ENCODE results near the gene CIT. TPM values are rescaled to one million over a fixed set of nuclear protein-coding genes. Genes with fewer than 3 reads are reported as not detected.

CIT gene
- total RNA-seq, 4 donors from 2014 or later = 5.1 to 14.0 (median 8.5) TPM

DNA sequence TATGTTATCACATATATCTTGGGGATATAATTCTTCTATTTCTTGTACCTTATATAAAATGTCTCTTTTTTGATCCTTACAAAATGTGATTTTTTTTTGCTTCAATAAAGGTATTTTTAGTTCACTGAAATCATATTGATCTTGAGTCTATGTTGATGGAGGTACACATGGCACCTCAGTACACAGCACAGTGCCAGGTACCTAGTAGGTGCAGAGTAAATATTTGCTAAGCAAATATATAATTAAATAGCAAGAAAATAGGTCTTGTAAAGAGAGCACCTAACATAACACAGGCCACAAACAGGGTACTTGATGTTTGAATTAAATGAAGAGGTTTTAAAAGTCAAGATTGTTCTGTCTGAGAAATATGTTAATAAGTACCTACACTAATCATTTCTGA is 69.7 kb downstream of the CIT start:
- intact Hi-C loops (cut with DNase I; ENCODE audit: low total_unique reads) = no loop called here
- H3K4me3 ChIP-seq (ENCODE audit: low read depth, poor library complexity, severe bottlenecking) = no peak overlapping the region
- DNase-seq (ENCODE audit: low spot score in 2 of 2) = no peak
- TF ChIP-seq, protein P1, sequence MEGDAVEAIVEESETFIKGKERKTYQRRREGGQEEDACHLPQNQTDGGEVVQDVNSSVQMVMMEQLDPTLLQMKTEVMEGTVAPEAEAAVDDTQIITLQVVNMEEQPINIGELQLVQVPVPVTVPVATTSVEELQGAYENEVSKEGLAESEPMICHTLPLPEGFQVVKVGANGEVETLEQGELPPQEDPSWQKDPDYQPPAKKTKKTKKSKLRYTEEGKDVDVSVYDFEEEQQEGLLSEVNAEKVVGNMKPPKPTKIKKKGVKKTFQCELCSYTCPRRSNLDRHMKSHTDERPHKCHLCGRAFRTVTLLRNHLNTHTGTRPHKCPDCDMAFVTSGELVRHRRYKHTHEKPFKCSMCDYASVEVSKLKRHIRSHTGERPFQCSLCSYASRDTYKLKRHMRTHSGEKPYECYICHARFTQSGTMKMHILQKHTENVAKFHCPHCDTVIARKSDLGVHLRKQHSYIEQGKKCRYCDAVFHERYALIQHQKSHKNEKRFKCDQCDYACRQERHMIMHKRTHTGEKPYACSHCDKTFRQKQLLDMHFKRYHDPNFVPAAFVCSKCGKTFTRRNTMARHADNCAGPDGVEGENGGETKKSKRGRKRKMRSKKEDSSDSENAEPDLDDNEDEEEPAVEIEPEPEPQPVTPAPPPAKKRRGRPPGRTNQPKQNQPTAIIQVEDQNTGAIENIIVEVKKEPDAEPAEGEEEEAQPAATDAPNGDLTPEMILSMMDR (IDR thresholded peaks at IDR 0.05) = no peak
- no peak for TF ChIP-seq POLR2A (IDR thresholded peaks at IDR 0.05)

DNA sequence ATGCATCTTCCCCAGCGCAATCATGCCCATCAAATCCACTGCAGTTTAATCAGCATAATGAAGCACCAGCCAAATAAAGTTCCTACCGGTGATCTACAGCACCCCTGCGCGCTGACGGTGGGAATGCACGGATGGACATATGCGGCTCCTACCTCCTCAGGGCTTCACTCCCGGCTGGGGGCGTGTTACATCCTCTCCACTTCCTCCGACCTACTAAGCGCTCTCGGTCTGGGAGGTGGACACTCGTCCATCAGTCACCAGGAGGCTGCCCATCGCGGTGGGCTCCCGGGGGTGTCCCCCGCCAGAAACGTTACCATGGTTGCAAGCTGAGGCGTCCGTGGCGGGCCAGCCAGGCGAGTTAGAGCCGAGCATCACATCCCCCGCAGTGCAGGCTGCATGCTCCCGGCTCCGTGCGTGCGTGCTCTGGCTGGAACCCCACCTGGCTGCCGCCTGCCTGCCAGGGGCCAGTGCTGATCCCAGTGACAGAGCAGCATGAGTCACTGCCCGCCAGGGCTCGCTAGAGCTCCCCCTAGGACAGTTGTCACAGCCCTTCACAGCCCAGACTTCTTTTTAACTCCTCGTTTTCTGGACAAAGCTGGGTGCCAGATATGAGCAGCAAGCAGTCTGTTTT is 73.0 kb downstream of the CIT start:
- peak; percentile 33 to 87 for DNase-seq (ENCODE audit: low spot score in 2 of 2)
- 15 to 21% methylated on average over 22 to 30 of the region's 32 CpGs for WGBS, 2 donors
- TF ChIP-seq, protein P1 (IDR thresholded peaks at IDR 0.05) = no peak
- TF ChIP-seq POLR2A (IDR thresholded peaks at IDR 0.05) = no peak
- intact Hi-C loops (cut with DNase I; ENCODE audit: low total_unique reads) = no loop called here
- no peak overlapping the region for H3K4me3 ChIP-seq (ENCODE audit: low read depth, poor library complexity, severe bottlenecking)

DNA sequence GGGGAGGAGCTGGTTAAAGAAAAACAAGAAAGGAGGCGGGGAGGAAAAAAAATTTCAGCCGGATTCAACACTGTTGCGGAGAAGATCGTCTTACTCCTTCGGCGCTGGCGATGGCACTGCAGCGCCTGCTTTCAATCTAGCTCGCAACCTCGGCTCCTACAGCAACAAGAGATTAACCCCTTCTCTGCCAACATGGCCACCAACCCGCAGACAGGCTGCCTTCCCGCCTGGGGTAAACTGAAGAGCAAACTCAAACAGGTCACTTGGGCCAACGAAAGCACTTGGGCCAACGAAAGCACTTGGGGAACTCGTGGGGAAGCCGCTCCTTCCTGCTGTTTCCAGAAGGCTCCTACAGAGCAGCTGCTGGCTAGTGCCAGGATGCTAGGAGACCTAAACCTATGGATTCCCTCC is 73.7 kb downstream of the CIT start:
- TF ChIP-seq, protein P1 (IDR thresholded peaks at IDR 0.05) = no peak
- no peak for TF ChIP-seq POLR2A (IDR thresholded peaks at IDR 0.05)
- no peak overlapping the region for H3K4me3 ChIP-seq (ENCODE audit: low read depth, poor library complexity, severe bottlenecking)
- DNase-seq (ENCODE audit: low spot score in 2 of 2) = peak in 1 of 2 donors; percentile 16
- 38 to 42% methylated on average over 16 of the region's 16 CpGs for WGBS, 2 donors
- intact Hi-C loops (cut with DNase I; ENCODE audit: low total_unique reads) = no loop called here

DNA sequence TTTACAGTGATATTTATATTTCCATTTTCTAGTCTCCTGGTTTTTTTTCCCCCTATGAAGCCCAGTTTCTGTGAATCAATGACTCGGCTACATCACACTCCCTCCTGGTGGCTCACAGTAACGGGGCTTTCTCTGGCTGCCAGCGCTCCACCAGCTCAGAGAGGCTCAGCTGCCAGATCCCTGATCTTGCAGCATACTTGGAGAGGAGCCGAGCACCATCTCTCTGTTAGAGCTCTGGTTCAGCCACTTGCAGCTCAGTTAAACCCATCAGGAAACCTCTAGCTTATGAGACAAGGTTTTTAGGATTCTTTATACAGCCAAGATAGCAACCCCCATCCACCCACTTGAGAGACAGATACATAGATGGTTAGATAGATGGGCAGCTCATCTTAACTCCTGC is 74.6 kb downstream of the CIT start:
- WGBS, 2 donors = 38 to 44% methylated on average over 4 of the region's 4 CpGs
- intact Hi-C loops (cut with DNase I; ENCODE audit: low total_unique reads) = no loop called here
- H3K4me3 ChIP-seq (ENCODE audit: low read depth, poor library complexity, severe bottlenecking) = no peak overlapping the region
- no peak for TF ChIP-seq POLR2A (IDR thresholded peaks at IDR 0.05)
- TF ChIP-seq, protein P1 (IDR thresholded peaks at IDR 0.05) = no peak
- peak; percentile 36 to 85 for DNase-seq (ENCODE audit: low spot score in 2 of 2)

DNA sequence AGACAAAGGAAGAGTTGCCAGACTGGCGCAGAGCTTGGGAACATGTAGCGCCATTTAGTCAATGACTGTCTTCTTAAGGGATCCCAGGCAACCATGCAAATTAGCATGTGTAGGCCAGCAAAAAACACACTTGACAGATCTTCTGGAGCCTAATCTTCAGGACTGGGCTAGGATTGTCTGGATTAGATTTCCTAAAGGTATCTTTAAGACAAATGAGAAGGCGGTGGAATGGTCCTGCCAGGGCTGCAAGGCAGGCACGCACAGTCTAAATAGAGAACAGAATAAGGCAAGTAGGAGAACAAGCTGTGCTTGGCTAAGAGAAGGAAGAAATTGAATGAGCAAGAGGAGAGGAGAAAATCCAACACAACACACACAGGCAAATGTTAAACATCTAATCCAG is 80.0 kb downstream of the CIT start:
- no peak for DNase-seq (ENCODE audit: low spot score in 2 of 2)
- intact Hi-C loops (cut with DNase I; ENCODE audit: low total_unique reads) = no loop called here
- no peak for TF ChIP-seq POLR2A (IDR thresholded peaks at IDR 0.05)
- TF ChIP-seq, protein P1 (IDR thresholded peaks at IDR 0.05) = no peak
- 95 to 99% methylated on average over 4 of the region's 4 CpGs for WGBS, 2 donors
- H3K4me3 ChIP-seq (ENCODE audit: low read depth, poor library complexity, severe bottlenecking) = no peak overlapping the region

DNA sequence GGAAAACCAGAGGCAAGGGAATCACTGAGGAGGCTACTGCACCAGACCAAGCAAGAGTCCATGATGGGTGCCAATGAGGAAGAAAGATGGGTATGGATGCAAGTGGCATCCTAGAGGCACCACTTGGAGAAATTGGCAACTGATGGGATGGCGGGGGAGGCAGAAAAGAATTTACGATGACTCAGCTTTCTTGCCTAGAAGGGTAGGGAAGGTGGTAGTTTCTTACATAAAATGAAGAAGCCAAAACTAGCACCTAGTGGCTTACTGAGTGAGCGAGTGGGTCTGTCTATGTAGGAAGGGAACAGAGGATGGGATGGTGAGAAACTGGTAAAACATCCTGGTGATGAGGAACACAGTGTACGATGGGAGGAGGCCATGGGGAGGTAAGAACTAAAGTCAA is 80.8 kb downstream of the CIT start:
- TF ChIP-seq POLR2A (IDR thresholded peaks at IDR 0.05) = no peak
- 96 to 97% methylated on average over 4 of the region's 4 CpGs for WGBS, 2 donors

More for the DNA sequence above, 80.8 kb downstream of the CIT start:
- H3K4me3 ChIP-seq (ENCODE audit: low read depth, poor library complexity, severe bottlenecking) = no peak overlapping the region
- no peak for DNase-seq (ENCODE audit: low spot score in 2 of 2)
- intact Hi-C loops (cut with DNase I; ENCODE audit: low total_unique reads) = no loop called here

Measured in lower leg skin (tissue), 4 donors.